Activated gamma-delta T cell (primary cell): ENCODE results near the gene PTGFRN.

Experiments used
- DNase-seq: peaks from one replicate; lab custom pipeline; 2025; lab: John Stamatoyannopoulos, UW

The PTGFRN gene

GRCh38 chr1:116943438-116943837, 33.7 kb downstream of the PTGFRN start:
- DNase-seq, result no peak

- no peak for DNase-seq
These were observed 34.9 kb downstream of the PTGFRN start for GRCh38 chr1:116944613-116945012.

GRCh38 chr1:116945421-116945820, 35.7 kb downstream of the PTGFRN start:
- no peak for DNase-seq

- no peak for DNase-seq
These were observed 36.3 kb downstream of the PTGFRN start for GRCh38 chr1:116945996-116946395.

GRCh38 chr1:116947092-116947860, 37.6 kb downstream of the PTGFRN start:
- DNase-seq, result no peak

GRCh38 chr1:116948046-116948445, 38.3 kb downstream of the PTGFRN start:
- DNase-seq, result no peak

GRCh38 chr1:116948642-116949041, 38.9 kb downstream of the PTGFRN start:
- no peak for DNase-seq

- DNase-seq, result no peak
These were observed 39.7 kb downstream of the PTGFRN start for GRCh38 chr1:116949213-116949985.

- no peak for DNase-seq
These were observed 40.9 kb downstream of the PTGFRN start for GRCh38 chr1:116950517-116951199.

- DNase-seq, result no peak
These were observed 41.7 kb downstream of the PTGFRN start for GRCh38 chr1:116951200-116951935.

GRCh38 chr1:116952738-116953275, 43.1 kb downstream of the PTGFRN start:
- DNase-seq, result no peak

GRCh38 chr1:116954440-116954839, 44.7 kb downstream of the PTGFRN start:
- no peak for DNase-seq

- DNase-seq, result no peak
These were observed 46.7 kb downstream of the PTGFRN start for GRCh38 chr1:116956378-116956777.

- DNase-seq, result no peak
These were observed 47.9 kb downstream of the PTGFRN start for GRCh38 chr1:116957646-116958045.

GRCh38 chr1:116958110-116958509, 48.4 kb downstream of the PTGFRN start:
- DNase-seq, result no peak

GRCh38 chr1:116958977-116959376, 49.3 kb downstream of the PTGFRN start:
- no peak for DNase-seq

GRCh38 chr1:116961606-116962005, 51.9 kb downstream of the PTGFRN start:
- DNase-seq, result no peak

GRCh38 chr1:116962987-116963639, 53.4 kb downstream of the PTGFRN start:
- no peak for DNase-seq

- no peak for DNase-seq
These were observed 57.1 kb downstream of the PTGFRN start for GRCh38 chr1:116966791-116967190.

- DNase-seq, result no peak
These were observed 59.0 kb downstream of the PTGFRN start for GRCh38 chr1:116968724-116969123.

GRCh38 chr1:116971258-116971860, 61.6 kb downstream of the PTGFRN start:
- no peak for DNase-seq
